Measurements from ENCODE around the gene TARM1.
"Not testable (repeated sequence)": the region's sequence is repeated elsewhere in the genome, so short reads cannot be mapped to it uniquely, and the experiment has no call there.

The TARM1 gene

GRCh38 chr19:54099903-54100255 is 18.7 kb upstream of the TARM1 start:
- not testable (repeated sequence) for DNase-seq (ENCODE audit: low read depth, low spot score)

DNA sequence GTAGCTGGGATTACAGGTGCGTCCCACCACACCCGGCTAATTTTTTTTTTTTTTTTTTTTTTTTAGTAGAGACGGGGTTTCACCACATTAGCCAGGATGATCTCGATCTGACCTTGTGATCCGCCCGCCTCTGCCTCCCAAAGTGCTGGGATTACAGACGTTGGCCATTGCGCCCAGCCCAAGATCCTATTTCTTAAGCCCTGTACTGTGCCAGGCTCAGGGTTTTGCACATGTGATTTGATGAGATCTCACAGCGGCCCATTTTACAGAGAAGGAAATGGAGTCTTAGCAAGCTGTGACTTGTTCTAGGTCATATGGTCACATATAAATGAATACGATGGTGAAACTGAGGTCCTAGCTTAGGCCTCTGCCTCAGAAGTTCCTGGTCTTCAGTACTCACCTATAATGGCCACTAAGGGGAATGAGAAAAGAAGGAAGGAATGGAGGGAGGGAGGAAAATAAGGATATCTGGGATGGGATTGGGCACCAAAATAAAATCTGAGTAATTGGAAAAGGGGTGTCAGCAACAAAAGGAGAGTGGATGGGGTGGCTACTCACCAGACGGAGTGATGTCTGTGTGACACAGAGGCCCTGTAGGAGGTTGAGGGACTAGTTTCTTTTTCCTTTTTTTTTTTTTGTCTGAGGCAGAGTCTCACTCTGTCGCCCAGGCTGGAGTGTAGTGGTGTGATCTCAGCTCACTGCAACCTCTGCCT is 18.2 kb upstream of the TARM1 start:
- DNase-seq (ENCODE audit: low read depth, low spot score) = no peak

- DNase-seq (ENCODE audit: low read depth, low spot score) = peak; percentile 14
These were observed 15.5 kb upstream of the TARM1 start for GRCh38 chr19:54096617-54097106.

- peak; percentile 72 for DNase-seq (ENCODE audit: low read depth, low spot score)
These were observed 14.9 kb upstream of the TARM1 start for GRCh38 chr19:54095859-54096616.

GRCh38 chr19:54095136-54095858 is 14.1 kb upstream of the TARM1 start:
- DNase-seq (ENCODE audit: low read depth, low spot score) = no peak

GRCh38 chr19:54094426-54095000 is 13.3 kb upstream of the TARM1 start:
- no peak for DNase-seq (ENCODE audit: low read depth, low spot score)

DNA sequence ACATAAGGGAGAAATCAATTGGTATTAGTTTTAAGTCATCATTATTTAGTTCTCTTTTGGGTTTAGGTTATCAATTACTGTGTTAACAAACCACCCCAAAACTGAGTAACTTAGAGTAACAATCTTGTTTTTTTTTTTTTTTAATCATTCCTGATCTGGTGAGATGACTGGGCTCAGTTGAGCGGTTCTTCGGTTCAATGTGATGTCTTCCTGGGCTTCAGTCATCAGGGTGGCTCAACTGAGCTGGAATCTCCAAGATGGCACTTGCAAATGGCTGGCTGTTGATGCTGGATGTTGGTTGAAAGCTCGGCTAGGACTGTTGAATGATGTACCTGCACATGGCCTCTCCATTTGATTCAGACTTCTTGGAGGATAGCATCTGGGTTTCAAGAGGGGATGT is 3.2 kb upstream of the TARM1 start:
- no peak for DNase-seq (ENCODE audit: low read depth, low spot score)

DNA sequence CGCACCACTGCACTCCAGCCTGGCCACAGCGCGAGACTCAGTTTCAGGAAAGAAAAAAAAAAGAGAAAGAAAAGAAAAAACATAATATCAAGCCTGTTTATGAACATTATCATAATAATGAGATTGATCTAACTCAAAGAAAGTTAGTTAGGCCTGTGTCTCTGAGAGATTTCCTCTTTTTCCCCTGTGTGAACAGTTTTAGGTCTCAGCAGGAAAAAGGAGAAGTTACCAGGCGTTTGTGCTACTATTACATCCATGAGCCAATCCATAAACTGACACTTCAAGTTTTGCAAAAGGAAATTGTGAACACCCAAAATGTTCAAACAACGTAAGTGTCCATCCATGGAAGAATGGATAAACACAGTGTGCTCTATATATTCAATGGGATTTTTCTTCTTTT is 3.8 kb downstream of the TARM1 start:
- DNase-seq (ENCODE audit: low read depth, low spot score) = no peak

- no peak for DNase-seq (ENCODE audit: low read depth, low spot score)
These were observed 6.3 kb downstream of the TARM1 start for GRCh38 chr19:54074851-54075250.

GRCh38 chr19:54073829-54074228 is 7.3 kb downstream of the TARM1 start:
- no peak for DNase-seq (ENCODE audit: low read depth, low spot score)

DNA sequence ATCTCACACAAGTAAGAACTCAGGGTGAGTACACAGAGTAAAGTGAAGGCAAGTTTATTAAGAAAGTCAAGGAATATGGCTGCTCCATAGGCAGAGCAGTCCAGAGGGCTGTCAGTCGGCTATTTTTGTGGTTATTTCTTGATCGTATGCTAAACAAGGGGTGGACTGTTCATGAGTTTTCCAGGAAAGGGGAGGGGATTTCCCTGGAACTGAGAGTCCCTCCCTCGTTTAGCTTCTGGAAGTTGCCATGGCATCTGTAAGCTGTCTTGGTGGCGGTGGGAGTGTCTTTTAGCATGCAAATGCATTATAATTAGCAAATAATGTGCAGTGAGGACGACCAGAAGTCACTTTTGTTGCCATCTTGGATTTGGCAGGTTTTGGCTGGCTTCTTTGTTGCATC is 11.7 kb downstream of the TARM1 start:
- no peak for DNase-seq (ENCODE audit: low read depth, low spot score)

DNA sequence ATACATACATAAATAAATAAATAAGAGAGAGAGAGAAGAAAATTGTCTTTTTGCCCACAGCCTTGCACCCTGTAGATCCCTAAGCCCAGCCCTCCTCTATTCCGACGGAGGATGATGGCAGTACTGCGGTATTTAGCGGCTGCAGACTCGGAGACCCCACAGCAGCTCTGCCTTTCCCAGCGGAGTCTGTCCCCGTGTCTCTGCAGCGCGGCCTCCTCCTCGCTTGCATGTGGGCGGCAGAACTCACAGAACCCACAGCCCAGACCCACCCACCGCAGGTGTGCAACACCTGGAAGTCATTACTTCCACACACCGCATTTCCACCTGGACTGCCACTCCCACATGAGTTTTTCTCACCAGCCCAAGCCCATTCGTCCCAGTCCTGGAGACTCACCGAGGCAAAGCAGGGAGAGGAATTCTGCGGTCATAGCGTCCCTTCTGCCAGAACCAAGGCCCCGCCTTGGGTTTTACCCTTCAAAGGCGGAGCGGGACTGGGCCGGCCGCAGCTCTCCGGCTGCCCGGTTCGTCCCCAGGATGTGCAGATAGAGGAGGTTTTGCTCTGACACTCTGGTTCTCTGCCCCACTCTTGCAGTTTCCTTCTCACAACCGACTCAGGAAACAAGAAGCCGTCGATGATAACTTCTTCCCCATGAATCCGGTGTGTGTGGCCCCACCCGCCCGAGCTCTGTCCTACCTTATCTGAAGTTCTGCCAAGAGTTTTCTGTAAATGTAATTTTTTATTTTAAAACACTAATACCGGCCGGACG is 17.6 kb downstream of the TARM1 start, which contains the start of gene VSTM1:
Gene VSTM1, minus strand, starts transcription at position 548 of the 767 bp plus-strand sequence. Its CDS starts 120 bp downstream, at position 428.
- no peak for DNase-seq (ENCODE audit: low read depth, low spot score)

GRCh38 chr19:54062643-54063042 is 18.5 kb downstream of the TARM1 start:
- no peak for DNase-seq (ENCODE audit: low read depth, low spot score)

- DNase-seq (ENCODE audit: low read depth, low spot score) = no peak
These were observed 33.5 kb downstream of the TARM1 start for GRCh38 chr19:54047616-54048015.

- no peak for DNase-seq (ENCODE audit: low read depth, low spot score)
These were observed 35.4 kb downstream of the TARM1 start for GRCh38 chr19:54045771-54046170.

GRCh38 chr19:54042989-54043388 is 38.2 kb downstream of the TARM1 start:
- no peak for DNase-seq (ENCODE audit: low read depth, low spot score)

GRCh38 chr19:54041969-54042606 is 39.1 kb downstream of the TARM1 start:
- peak; percentile 23 for DNase-seq (ENCODE audit: low read depth, low spot score)

- DNase-seq (ENCODE audit: low read depth, low spot score) = no peak
These were observed 41.2 kb downstream of the TARM1 start for GRCh38 chr19:54040003-54040402.

GRCh38 chr19:54036542-54036941 is 44.6 kb downstream of the TARM1 start:
- not testable (repeated sequence) for DNase-seq (ENCODE audit: low read depth, low spot score)

Measured in astrocyte of the hippocampus (primary cell).